ENCODE data around the gene RGMA.

DNA sequence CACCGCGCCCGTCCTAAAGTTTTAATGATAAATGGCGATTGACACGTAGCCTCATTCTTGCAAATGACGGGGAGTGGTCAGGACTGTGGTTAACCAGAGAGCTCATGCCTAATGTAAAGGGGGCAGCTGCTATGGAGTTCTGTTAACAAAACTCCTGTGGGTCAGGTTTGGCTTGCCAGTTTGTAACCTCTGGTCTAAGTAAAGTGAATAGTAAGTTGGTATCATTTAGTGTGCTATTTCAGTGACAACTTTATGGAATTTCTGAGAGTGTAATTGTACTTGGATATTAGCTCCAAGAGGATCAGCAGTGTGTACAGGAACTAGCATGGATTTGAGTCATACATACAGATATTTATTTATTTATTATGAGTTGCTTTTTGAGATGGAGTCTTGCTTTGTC lies 87.9 kb downstream of the RGMA start:
- no peak for TF ChIP-seq TAF1 (IDR thresholded peaks at IDR 0.05; ENCODE audit: borderline replicate concordance, low read depth, low read length)
- no peak for TF ChIP-seq POLR2AphosphoS5 (IDR thresholded peaks at IDR 0.05; ENCODE audit: low read depth, low read length)
- no peak for TF ChIP-seq POLR2A (IDR thresholded peaks at IDR 0.05; ENCODE audit: low read depth, low read length)

Measured in GM12892 (cell line).